A204.1 (cell line): ENCODE measurements around the gene RNF157.
"Not testable (repeated sequence)": the region's sequence is repeated elsewhere in the genome, so short reads cannot be mapped to it uniquely, and the experiment has no call there.

ENCODE experiments used
- FAIRE-seq: peaks from 2 replicates; lab custom pipeline; 2012; peaks lifted over from hg19 to GRCh38; lab: Jason Lieb, UNC

The RNF157 gene

DNA sequence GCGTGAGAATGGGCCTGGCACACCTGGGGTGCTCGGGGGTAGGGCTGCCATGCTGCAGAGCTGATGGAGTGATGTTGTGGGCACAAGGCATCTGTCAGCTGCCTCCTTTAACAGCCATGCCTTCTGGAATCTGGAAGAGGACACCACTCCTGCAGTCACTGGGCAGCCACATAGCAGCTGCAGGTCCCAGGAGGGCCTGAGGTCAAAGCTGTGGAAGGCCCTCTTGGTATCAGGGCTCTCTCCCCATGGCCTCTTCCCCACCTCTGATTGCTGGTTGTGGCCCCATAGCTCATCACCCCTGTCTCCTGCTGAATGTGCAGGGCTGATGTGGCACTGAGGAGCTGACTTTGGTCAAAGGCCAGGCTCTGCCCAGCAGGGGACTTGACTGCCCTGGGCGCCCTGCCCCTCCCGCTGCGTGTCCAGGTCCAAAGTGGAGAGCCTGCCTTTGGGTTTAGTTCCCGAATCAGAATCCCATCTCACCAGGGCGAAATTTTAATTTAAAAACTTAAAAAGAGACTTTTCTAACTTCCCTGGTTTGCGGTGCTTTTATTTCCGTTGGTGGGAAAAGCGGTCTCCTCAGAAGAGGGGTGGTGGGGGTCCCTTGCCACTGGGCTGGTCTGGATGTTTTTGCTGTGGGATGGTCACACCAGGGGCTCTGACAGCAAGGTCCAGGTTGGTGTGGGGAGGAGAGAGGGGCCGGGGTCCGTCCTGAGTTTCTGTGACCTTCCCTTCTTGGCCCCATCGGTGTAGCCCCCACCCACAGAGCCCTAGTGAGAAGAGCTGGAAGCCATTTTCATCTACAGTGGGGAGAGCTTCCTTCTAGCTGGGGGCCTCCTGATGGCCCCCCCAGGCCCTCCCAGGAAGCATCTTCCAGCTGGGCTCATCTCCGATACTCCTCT lies 30.7 kb upstream of the RNF157 start:
- FAIRE-seq, result no peak

DNA sequence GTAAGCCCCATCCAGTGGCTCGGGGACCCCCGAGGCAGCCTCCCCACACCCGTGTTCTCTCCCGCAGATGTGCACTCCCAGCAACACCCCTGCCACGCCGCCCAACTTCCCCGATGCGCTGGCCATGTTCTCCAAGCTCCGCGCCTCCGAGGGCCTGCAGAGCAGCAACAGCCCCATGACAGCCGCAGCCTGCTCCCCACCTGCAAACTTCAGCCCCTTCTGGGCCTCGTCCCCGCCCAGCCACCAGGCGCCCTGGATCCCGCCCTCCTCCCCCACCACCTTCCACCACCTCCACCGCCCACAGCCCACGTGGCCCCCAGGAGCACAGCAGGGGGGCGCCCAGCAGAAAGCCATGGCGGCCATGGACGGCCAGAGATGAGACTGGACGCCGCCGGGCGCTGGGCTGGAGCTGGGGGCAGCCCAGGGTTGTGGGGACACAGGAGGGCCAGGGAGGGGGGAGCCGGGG lies 29.9 kb upstream of the RNF157 start:
- FAIRE-seq, result no peak

DNA sequence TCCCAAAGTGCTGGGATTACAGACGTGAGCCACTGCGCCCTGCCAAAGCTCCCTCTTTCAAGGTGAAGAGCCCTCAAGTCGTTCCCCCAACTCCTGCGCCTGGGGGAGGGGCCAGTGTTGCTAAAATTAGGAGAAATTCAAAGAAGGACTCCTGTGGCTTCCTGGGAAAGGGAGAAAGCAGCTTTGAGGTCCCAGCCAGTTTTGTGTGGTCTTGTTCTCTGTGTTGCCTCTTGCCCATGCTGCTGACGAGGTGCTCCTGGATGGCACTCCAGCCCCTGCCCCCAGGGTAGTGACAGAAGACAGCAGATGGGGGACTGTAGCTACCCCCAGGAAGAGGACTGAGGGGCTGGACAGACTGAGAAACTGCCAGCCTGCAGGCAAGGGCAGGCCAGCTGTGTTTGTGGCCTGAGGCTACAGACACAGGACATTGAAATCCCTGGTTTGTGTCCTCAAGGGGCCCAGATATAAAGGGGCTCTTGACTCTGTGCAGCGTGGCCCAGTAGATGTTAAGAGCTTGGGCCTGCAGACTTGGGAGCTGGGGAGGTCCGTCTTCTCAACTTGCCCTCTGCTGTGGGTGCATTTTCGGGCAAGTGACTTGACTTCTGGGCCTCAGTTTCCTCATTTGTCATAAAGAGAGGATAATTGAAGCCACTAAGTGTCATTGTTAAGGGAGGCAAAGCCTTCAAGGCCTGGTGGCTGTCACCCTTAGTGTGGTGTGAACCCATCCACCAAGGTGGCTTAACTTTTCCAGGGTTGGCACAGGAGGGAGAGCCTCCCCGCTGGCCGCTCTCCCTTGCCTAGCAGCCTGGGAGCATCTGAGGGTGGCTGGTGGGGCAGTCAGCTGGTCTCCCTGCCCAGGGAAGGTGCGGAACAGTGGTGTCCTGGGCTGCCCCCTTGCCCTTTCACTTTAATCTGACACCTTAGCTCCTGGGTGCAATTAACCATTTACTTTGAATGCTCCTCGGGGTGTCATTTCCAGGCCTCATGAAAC lies 29.0 kb upstream of the RNF157 start:
- FAIRE-seq, result no peak

DNA sequence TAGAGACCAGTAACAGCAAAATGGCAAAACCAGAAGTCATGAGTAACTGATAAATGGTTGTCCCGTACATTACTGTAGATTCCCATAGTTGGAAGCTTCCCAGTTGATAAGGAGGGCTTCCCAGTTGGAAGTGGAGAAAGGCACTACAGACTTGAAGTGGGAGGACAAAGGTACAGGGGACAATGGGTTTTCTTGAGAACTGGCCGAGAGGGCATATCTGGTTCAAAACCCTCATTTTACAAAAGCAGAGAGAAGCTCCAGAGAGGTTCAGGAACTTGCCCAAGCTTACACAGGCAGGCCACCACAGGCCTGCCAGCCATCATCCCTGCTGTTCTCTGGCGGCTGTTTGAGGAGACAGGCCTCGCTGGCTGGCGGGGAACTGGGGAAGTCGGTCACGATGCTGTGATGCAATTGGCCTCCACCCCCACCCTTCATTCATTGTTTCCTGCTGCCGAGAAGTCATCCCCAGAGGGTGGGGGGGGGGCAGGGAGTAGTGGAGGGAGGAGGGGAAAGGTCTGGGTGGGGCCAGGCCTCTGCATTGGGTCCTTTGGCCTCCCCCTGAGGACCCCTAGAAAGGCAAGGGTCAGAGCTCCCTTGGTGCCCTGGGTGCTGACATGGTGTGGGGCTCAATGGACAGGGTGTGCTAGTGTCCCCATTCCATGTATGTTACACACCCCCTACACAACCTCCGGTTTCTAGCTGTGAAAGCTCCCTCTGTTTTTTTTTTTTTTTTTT lies 27.9 kb upstream of the RNF157 start:
- no peak for FAIRE-seq

GRCh38 chr17:76267581-76268001 lies 27.3 kb upstream of the RNF157 start:
- FAIRE-seq, result not testable (repeated sequence)

DNA sequence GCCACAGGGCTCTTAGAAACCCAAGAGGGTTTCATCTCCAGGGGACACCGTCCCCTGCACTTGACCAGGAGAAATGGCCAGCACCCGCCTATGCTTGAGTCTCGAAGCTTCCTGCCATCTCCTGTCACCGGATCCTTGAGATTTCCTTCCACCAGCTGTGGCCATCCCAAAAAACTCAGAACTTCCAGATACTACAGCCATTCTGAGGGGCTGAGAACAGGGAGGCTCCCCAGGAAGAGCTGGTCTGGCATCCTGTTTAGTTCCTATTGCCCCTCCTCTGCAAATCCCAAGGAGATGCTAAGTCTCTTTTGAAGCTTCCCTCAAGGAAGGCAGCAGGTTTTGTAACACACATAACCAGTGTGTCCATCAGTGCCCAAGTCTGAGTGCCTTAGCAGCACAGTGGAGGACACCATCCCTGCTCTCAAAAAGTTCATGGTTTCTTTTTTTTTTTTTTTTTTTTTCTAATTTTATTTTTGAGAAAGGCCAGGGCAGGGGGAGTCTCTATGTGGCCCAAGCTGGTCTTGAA lies 26.8 kb upstream of the RNF157 start:
- no peak for FAIRE-seq

GRCh38 chr17:76266244-76266938 lies 26.1 kb upstream of the RNF157 start:
- FAIRE-seq, result no peak

DNA sequence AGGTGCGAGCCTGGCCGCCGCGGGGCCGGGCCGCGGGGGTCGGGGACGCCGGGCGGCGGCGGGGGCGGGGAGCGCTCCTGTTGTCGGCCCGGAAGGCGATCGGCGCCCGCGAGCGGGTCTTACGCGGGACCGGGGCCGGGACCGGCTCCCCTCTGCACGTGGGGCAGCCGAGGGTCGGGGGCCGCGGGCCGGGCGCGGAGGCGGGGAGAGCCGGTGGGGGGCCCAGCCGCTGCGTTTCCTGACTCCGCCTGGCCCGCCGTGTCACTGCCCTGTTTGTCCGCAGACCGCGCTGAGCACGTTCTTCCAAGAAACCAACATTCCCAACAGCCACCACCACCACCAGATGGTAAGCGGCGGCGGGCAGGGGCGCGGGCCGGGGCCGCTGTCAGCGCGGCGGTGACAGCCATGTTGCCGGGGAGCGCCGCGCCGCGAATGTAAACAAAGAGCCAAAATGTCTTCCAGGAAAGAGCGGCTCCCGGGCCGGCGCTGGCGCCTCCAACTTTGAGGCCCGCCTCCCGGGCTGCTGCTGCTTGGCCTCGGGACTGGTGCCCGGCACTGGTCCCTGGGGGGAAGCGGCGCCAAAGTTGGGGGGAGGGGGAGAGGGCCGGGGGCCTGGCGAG lies 25.4 kb upstream of the RNF157 start:
- FAIRE-seq, result no peak

GRCh38 chr17:76264755-76265623 lies 24.7 kb upstream of the RNF157 start, which contains the start of gene UBALD2:
TSS of gene UBALD2 (plus strand) at chr17:76265348. CDS start at chr17:76265506, 158 bp downstream.
- FAIRE-seq, result peak; percentile 96

DNA sequence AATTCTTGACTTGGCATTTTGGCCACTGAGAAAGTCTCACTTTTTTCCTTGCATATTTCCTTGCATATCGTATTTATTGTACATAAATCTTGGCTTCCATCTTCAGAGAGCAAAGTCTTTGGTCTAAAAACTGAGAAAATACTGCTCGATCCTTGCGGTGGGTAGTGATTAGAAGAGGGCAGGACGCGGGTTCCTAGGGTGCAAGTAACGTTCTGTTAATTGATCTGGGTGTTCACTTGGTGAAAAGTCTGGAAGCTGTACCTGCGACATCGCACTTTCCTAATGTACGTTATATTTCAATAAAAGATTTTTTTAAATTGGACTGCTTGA lies 24.1 kb upstream of the RNF157 start:
- no peak for FAIRE-seq

- no peak for FAIRE-seq
Observed at GRCh38 chr17:76263896-76264295, 23.6 kb upstream of the RNF157 start.

DNA sequence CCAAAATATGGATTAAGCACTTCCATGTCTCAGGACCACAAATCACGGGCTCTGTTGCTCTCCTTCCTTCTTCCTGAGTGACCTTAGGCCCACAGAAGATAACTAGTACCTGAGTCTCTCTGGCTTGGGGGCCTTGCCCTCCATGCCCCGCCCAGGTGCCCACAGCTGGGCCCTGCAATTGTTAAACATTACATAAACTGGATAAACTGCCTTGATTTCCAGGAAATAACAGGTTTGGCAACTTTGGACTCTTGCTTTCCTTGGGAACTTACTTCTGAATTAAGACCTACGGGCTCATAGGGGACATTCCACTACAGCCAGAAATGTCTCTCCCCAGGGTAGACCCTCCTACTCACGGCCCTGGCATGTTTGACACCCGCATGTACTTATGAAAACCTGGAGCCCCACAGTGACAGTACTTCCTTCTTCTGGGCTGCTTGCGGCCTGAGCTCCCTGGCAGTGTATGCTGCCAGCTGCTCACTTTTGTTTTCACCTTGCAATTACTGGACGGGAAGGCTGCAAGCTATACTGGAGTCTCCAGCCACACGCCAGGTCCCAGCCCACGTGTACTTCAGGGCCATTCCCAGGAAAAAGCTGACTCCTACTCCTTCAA lies 22.5 kb upstream of the RNF157 start:
- no peak for FAIRE-seq

- no peak for FAIRE-seq
Observed at GRCh38 chr17:76261421-76262215, 21.3 kb upstream of the RNF157 start.

DNA sequence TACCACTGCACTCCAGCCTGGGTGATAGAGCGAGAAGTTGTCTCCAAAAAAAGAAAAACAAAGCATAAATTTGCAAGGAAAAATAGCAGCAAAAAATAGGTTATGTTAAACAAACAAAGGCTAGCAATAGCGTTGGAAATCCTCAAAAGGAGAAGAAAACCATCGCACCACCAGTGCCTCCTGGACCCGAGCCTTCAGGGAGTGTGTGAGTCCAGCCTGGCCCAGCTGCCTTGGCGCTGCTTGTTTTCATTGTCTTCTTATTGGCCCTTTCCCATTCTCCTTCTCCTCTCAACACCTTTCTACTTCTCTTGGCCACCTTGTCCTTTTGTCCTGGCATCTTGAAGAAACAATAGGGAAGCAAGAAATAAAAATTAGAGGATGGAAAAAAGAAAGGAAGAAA lies 20.4 kb upstream of the RNF157 start:
- FAIRE-seq, result no peak

GRCh38 chr17:76260220-76260619 lies 19.9 kb upstream of the RNF157 start:
- no peak for FAIRE-seq

- not testable (repeated sequence) for FAIRE-seq
Observed at GRCh38 chr17:76256430-76257050, 16.2 kb upstream of the RNF157 start.

- no peak for FAIRE-seq
Observed at GRCh38 chr17:76255801-76256429, 15.6 kb upstream of the RNF157 start.

- FAIRE-seq, result no peak
Observed at GRCh38 chr17:76254275-76254674, 14.0 kb upstream of the RNF157 start.
